Stimulated activated CD4-positive, alpha-beta T cell treated with anti-CD3 and anti-CD28 coated beads, Interleukin-15, amount 100 ng/mL, for 48 hours (primary cell): ENCODE data around the gene PRKAG1.
A peak's percentile ranks its signal among the peaks of the same experiment; 100 is the strongest.
"Not testable (repeated sequence)": the region's sequence is repeated elsewhere in the genome, so short reads cannot be mapped to it uniquely, and the experiment has no call there.

Source experiments
- DNase-seq, 2 donors: peaks; one replicate each; pipeline ENCODE4 v3.0.0-alpha.2; 2020; ENCODE audit warnings: low read depth in 2 of 2

Gene PRKAG1

GRCh38 chr12:49018261-49019119 is at the start of gene PRKAG1:
PRKAG1 (minus strand) TSS chr12:49018776; CDS start chr12:49018740, 36 bp downstream.
- DNase-seq: peak; percentile 91 to 92

GRCh38 chr12:49066120-49066519 is 47.5 kb upstream of the PRKAG1 start:
- no peak for DNase-seq

GRCh38 chr12:49064767-49065152 is 46.2 kb upstream of the PRKAG1 start:
- DNase-seq: no peak

GRCh38 chr12:49061916-49062315 is 43.3 kb upstream of the PRKAG1 start:
- not testable (repeated sequence) for DNase-seq

GRCh38 chr12:49061157-49061650 is 42.6 kb upstream of the PRKAG1 start:
- DNase-seq: no peak

- DNase-seq: peak; percentile 84 to 86
These were observed 41.9 kb upstream of the PRKAG1 start, which contains the start of gene KMT2D for GRCh38 chr12:49060237-49061156. KMT2D (minus strand) TSS chr12:49060794; CDS start chr12:49055324, 5,470 bp downstream.

GRCh38 chr12:49059299-49060171 is 41.0 kb upstream of the PRKAG1 start:
- DNase-seq: no peak

- no peak for DNase-seq
These were observed 40.4 kb upstream of the PRKAG1 start for GRCh38 chr12:49059045-49059298.

GRCh38 chr12:49058366-49059044 is 39.9 kb upstream of the PRKAG1 start:
- DNase-seq: no peak

GRCh38 chr12:49057888-49058287 is 39.3 kb upstream of the PRKAG1 start:
- no peak for DNase-seq

- peak; percentile 25 to 35 for DNase-seq
These were observed 37.6 kb upstream of the PRKAG1 start for GRCh38 chr12:49055978-49056754.

- no peak for DNase-seq
These were observed 36.5 kb upstream of the PRKAG1 start for GRCh38 chr12:49055092-49055491.

GRCh38 chr12:49054524-49054923 is 35.9 kb upstream of the PRKAG1 start:
- no peak for DNase-seq

GRCh38 chr12:49054096-49054495 is 35.5 kb upstream of the PRKAG1 start:
- no peak for DNase-seq

- DNase-seq: no peak
These were observed 34.1 kb upstream of the PRKAG1 start for GRCh38 chr12:49052451-49053208.

- DNase-seq: no peak
These were observed 33.3 kb upstream of the PRKAG1 start for GRCh38 chr12:49051777-49052438.

GRCh38 chr12:49051373-49051764 is 32.8 kb upstream of the PRKAG1 start:
- DNase-seq: no peak

GRCh38 chr12:49050507-49051372 is 32.2 kb upstream of the PRKAG1 start:
- no peak for DNase-seq
